ENCODE measurements around the gene SUPT3H. TPM values are rescaled to one million over a fixed set of nuclear protein-coding genes. Genes with fewer than 3 reads are reported as not detected.

The SUPT3H gene
- polyA plus RNA-seq, 1 experiment = 8.7 TPM

DNA sequence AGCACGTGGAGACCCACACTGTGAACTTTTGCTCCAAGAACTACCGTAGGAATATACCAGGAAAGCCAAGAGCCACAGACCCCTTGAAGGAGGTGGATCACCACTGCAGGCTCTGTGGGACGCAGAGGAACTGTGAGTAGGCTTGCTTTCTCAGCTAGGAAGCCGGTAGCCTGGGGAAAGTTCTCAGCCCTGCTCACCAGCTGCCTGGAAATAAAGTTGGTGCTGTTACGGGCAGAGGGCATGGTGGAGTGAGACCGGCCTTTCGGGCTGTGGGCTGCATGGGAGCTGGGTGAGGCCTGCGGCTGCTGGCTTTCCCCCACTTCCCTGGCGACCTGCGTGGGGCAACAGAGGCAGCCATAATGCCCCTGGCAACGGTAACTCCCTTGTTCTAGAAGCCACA, 422.6 kb downstream of the SUPT3H start:
- H3K27me3 ChIP-seq (ENCODE audit: control insufficient read depth, insufficient read depth, low read length) = no peaks in the 10 kb centered on the region
- ChIA-PET CTCF (no interaction called here), POLR2A (interaction anchor here (0.6 kb wide), 1 partner anchor 27 kb away, joined by 14 read pairs; no protein-coding TSS in a partner anchor)
- no peaks in the 10 kb centered on the region; the same call in 1 of the 2 replicates for H3K9me3 ChIP-seq (ENCODE audit: control insufficient read depth, insufficient read depth, low read length)
- TF ChIP-seq, protein P1, sequence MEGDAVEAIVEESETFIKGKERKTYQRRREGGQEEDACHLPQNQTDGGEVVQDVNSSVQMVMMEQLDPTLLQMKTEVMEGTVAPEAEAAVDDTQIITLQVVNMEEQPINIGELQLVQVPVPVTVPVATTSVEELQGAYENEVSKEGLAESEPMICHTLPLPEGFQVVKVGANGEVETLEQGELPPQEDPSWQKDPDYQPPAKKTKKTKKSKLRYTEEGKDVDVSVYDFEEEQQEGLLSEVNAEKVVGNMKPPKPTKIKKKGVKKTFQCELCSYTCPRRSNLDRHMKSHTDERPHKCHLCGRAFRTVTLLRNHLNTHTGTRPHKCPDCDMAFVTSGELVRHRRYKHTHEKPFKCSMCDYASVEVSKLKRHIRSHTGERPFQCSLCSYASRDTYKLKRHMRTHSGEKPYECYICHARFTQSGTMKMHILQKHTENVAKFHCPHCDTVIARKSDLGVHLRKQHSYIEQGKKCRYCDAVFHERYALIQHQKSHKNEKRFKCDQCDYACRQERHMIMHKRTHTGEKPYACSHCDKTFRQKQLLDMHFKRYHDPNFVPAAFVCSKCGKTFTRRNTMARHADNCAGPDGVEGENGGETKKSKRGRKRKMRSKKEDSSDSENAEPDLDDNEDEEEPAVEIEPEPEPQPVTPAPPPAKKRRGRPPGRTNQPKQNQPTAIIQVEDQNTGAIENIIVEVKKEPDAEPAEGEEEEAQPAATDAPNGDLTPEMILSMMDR (IDR thresholded peaks at IDR 0.05; ENCODE audit: low read depth, low read length) = no peak
- H3K4me3 ChIP-seq (ENCODE audit: low read depth, low read length) = no peak overlapping the region
- no peak for DNase-seq (ENCODE audit: low read depth, low spot score)
- no peak overlapping the region for H3K27ac ChIP-seq (ENCODE audit: low read depth, low read length)

DNA sequence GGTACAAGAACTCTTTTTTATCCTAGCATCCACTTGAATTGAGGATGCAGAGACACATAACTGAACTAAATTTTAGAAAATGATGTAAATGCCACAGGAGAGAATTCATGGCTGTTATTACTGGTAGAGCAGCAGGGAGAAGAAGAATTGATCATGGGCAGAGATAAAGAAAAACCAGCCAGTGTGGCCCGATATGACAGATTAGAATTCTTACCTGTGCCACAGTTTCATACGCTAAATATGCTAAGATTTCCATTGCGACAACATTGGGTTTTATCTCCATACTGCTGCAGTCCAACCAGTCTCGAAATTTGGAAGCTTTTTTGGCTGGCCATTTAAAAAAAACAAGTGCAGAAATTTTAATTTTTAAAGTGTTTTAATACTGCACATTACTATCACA, 423.5 kb downstream of the SUPT3H start:
- Histone ChIP-seq H3K27me3 (ENCODE audit: control insufficient read depth, insufficient read depth, low read length) (no peaks in the 10 kb centered on the region), H3K9me3 (ENCODE audit: control insufficient read depth, insufficient read depth, low read length) (no peaks in the 10 kb centered on the region; the same call in 1 of the 2 replicates), H3K4me3 (ENCODE audit: low read depth, low read length) (no peak overlapping the region), H3K27ac (ENCODE audit: low read depth, low read length) (no peak overlapping the region)
- CTCF ChIA-PET = no interaction called here
- DNase-seq (ENCODE audit: low read depth, low spot score) = no peak
- TF ChIP-seq, protein P1 (IDR thresholded peaks at IDR 0.05; ENCODE audit: low read depth, low read length) = no peak
- POLR2A ChIA-PET = no interaction called here

DNA sequence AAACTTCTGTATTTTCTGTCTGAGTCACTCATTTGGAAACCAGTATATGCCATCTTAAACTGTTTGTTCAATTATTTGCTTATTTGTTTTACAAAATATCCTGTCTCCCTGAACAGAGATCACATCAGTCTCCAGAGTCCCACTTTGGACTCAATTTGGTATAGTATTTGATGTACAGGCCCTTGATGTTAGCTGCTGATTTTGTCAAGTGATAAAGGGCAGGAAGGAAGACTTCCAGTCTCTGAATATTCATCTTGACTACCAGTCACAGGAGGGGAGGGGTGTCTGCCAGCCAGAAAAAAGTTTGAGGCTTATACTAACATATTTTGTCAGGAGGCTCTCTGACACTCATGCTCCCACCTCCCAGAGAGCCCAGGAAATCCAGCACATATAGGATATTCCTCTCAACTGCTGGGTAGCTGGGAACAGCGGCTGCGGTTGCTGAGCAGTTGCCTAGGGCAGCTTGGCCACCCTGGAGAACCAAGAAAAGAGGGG, 426.4 kb downstream of the SUPT3H start:
- TF ChIP-seq, protein P1 (IDR thresholded peaks at IDR 0.05; ENCODE audit: low read depth, low read length) = no peak
- H3K4me3 ChIP-seq (ENCODE audit: low read depth, low read length) = no peak overlapping the region
- POLR2A ChIA-PET = no interaction called here
- DNase-seq (ENCODE audit: low read depth, low spot score) = no peak
- CTCF ChIA-PET = interaction anchor here (0.6 to 0.7 kb wide), 3 partner anchors 17 to 609 kb away, joined by 3 to 5 read pairs (median 5); no protein-coding TSS in a partner anchor
- H3K9me3 ChIP-seq (ENCODE audit: control insufficient read depth, insufficient read depth, low read length) = no peaks in the 10 kb centered on the region; the same call in 1 of the 2 replicates
- H3K27me3 ChIP-seq (ENCODE audit: control insufficient read depth, insufficient read depth, low read length) = no peaks in the 10 kb centered on the region
- H3K27ac ChIP-seq (ENCODE audit: low read depth, low read length) = no peak overlapping the region

- ChIA-PET POLR2A (no interaction called here), CTCF (no interaction called here)
- no peaks in the 10 kb centered on the region for H3K27me3 ChIP-seq (ENCODE audit: control insufficient read depth, insufficient read depth, low read length)
- TF ChIP-seq, protein P1 (IDR thresholded peaks at IDR 0.05; ENCODE audit: low read depth, low read length) = no peak
- H3K27ac ChIP-seq (ENCODE audit: low read depth, low read length) = no peak overlapping the region
- DNase-seq (ENCODE audit: low read depth, low spot score) = no peak
- H3K9me3 ChIP-seq (ENCODE audit: control insufficient read depth, insufficient read depth, low read length) = no peaks in the 10 kb centered on the region
- no peak overlapping the region for H3K4me3 ChIP-seq (ENCODE audit: low read depth, low read length)
Observed at GRCh38 chr6:44949596-44950201, 428.0 kb downstream of the SUPT3H start.

DNA sequence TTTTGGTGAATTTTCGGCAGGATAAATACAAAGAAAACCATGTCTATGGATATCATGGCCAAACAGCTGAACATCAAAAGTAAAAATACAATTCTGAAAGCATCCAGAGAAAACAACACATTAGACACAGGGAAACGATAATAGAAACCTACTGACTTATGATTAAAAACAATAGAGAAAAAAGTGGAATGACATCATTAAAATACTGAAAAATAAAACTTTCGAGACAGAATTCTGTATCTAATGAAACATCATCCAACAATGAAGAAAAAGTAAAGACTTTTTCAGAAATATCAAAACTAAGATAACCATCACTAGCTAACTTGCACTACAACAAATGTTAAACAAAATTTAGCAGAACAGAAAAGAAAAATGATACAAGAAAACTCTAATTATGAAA, 434.2 kb downstream of the SUPT3H start:
- Histone ChIP-seq H3K4me3 (ENCODE audit: low read depth, low read length) (no peak overlapping the region), H3K27ac (ENCODE audit: low read depth, low read length) (no peak overlapping the region), H3K9me3 (ENCODE audit: control insufficient read depth, insufficient read depth, low read length) (no peaks in the 10 kb centered on the region), H3K27me3 (ENCODE audit: control insufficient read depth, insufficient read depth, low read length) (no peaks in the 10 kb centered on the region)
- CTCF ChIA-PET = no interaction called here
- DNase-seq (ENCODE audit: low read depth, low spot score) = no peak
- POLR2A ChIA-PET = no interaction called here
- TF ChIP-seq, protein P1 (IDR thresholded peaks at IDR 0.05; ENCODE audit: low read depth, low read length) = no peak

Data from AG04450 (cell line).